ENCODE measurements around the gene HOXA13.

DNA sequence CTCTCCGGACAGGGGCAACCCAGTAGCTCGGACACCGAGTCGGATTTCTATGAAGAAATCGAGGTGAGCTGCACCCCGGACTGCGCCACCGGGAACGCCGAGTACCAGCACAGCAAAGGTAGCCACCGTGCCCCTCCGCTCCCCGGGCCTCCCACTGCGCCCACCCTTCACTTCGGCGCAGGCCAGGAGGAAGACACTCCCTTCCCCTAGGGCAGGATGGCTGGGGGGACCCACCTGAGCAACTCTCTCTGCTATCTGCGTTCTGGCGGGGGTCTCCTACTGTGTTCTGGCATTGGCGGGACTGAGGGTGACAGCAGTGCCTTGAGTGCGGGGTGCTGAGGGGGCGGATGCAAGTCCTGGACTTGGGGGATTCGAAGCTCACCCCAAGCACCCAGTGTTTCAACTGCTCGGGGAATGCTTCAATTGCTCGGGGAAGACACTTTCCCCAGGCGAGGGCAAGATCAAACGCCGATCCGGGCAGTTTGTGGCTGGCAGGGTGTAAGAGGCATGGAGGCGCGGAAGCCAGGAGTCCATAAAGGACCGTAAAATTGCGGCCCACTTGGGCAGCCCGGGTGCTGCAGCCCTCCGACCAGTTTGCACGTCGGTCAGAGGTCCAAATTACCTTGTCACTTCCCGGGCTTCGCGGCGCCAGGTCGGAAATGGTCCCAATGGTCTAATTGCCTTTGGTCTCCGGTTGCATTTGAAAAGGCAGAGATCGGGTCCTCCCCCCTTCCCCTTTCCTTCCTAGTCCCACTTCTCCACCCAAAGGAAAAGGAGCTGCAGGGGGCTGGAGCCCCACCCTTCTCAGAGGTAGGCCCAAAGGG, 43.7 kb upstream of the HOXA13 start:
- TF ChIP-seq, protein P1, sequence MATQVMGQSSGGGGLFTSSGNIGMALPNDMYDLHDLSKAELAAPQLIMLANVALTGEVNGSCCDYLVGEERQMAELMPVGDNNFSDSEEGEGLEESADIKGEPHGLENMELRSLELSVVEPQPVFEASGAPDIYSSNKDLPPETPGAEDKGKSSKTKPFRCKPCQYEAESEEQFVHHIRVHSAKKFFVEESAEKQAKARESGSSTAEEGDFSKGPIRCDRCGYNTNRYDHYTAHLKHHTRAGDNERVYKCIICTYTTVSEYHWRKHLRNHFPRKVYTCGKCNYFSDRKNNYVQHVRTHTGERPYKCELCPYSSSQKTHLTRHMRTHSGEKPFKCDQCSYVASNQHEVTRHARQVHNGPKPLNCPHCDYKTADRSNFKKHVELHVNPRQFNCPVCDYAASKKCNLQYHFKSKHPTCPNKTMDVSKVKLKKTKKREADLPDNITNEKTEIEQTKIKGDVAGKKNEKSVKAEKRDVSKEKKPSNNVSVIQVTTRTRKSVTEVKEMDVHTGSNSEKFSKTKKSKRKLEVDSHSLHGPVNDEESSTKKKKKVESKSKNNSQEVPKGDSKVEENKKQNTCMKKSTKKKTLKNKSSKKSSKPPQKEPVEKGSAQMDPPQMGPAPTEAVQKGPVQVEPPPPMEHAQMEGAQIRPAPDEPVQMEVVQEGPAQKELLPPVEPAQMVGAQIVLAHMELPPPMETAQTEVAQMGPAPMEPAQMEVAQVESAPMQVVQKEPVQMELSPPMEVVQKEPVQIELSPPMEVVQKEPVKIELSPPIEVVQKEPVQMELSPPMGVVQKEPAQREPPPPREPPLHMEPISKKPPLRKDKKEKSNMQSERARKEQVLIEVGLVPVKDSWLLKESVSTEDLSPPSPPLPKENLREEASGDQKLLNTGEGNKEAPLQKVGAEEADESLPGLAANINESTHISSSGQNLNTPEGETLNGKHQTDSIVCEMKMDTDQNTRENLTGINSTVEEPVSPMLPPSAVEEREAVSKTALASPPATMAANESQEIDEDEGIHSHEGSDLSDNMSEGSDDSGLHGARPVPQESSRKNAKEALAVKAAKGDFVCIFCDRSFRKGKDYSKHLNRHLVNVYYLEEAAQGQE (tag by site-specific recombination; IDR thresholded peaks at IDR 0.05) = no peak
- TF ChIP-seq, protein P2, sequence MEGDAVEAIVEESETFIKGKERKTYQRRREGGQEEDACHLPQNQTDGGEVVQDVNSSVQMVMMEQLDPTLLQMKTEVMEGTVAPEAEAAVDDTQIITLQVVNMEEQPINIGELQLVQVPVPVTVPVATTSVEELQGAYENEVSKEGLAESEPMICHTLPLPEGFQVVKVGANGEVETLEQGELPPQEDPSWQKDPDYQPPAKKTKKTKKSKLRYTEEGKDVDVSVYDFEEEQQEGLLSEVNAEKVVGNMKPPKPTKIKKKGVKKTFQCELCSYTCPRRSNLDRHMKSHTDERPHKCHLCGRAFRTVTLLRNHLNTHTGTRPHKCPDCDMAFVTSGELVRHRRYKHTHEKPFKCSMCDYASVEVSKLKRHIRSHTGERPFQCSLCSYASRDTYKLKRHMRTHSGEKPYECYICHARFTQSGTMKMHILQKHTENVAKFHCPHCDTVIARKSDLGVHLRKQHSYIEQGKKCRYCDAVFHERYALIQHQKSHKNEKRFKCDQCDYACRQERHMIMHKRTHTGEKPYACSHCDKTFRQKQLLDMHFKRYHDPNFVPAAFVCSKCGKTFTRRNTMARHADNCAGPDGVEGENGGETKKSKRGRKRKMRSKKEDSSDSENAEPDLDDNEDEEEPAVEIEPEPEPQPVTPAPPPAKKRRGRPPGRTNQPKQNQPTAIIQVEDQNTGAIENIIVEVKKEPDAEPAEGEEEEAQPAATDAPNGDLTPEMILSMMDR (tag by site-specific recombination; IDR thresholded peaks at IDR 0.05) = no peak
- TF ChIP-seq RBAK (tag by site-specific recombination; IDR thresholded peaks at IDR 0.05) = no peak
- TF ChIP-seq ZNF121 (tag by site-specific recombination; IDR thresholded peaks at IDR 0.05) = no peak
- TF ChIP-seq ZNF140 (tag by site-specific recombination; IDR thresholded peaks at IDR 0.05) = no peak
- TF ChIP-seq, protein P3, sequence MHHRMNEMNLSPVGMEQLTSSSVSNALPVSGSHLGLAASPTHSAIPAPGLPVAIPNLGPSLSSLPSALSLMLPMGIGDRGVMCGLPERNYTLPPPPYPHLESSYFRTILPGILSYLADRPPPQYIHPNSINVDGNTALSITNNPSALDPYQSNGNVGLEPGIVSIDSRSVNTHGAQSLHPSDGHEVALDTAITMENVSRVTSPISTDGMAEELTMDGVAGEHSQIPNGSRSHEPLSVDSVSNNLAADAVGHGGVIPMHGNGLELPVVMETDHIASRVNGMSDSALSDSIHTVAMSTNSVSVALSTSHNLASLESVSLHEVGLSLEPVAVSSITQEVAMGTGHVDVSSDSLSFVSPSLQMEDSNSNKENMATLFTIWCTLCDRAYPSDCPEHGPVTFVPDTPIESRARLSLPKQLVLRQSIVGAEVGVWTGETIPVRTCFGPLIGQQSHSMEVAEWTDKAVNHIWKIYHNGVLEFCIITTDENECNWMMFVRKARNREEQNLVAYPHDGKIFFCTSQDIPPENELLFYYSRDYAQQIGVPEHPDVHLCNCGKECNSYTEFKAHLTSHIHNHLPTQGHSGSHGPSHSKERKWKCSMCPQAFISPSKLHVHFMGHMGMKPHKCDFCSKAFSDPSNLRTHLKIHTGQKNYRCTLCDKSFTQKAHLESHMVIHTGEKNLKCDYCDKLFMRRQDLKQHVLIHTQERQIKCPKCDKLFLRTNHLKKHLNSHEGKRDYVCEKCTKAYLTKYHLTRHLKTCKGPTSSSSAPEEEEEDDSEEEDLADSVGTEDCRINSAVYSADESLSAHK (tag by site-specific recombination; IDR thresholded peaks at IDR 0.05) = no peak
- TF ChIP-seq ZNF354C (tag by site-specific recombination; IDR thresholded peaks at IDR 0.05; ENCODE audit: borderline replicate concordance, low read depth) = no peak
- TF ChIP-seq ZBTB48 (tag by site-specific recombination; IDR thresholded peaks at IDR 0.05) = no peak
- TF ChIP-seq ZNF239 (tag by site-specific recombination; IDR thresholded peaks at IDR 0.05) = no peak
- TF ChIP-seq ZNF571 (tag by site-specific recombination; IDR thresholded peaks at IDR 0.05) = no peak
- no peak for TF ChIP-seq IKZF3 (tag by site-specific recombination; IDR thresholded peaks at IDR 0.05)
